ENCODE measurements around the gene PRKCA. TPM values are rescaled to one million over a fixed set of nuclear protein-coding genes. Genes with fewer than 3 reads are reported as not detected.

PRKCA gene
- polyA plus RNA-seq, 2 of the 4 experiments (the other 2 are of a cell fraction), result 28.8 to 65.0 TPM

- no peak for TF ChIP-seq HOXB13 (CRISPR knock-in tag; IDR thresholded peaks at IDR 0.05; ENCODE audit: low read depth)
Measured at GRCh38 chr17:66782851-66783250, 480.4 kb downstream of the PRKCA start (continued).

- Histone ChIP-seq H3K9me3 (no peaks in the 10 kb centered on the region), H3K27ac (no peak overlapping the region), H3K4me1 (no peaks in the 10 kb centered on the region), H3K4me2 (no peak overlapping the region), H3K4me3 (no peak overlapping the region)
- POLR2A ChIA-PET, result no interaction called here
- 92% methylated on average over 17 of the region's 17 CpGs for WGBS (ENCODE audit: missing lambda C conversion rate)
- TF ChIP-seq ZFP36 (IDR thresholded peaks at IDR 0.05; ENCODE audit: borderline replicate concordance, partially characterized antibody), result no peak
- TF ChIP-seq POLR2AphosphoS2 (conservative IDR thresholded peaks at IDR 0.05; ENCODE audit: low read length), result no peak
- no peak for TF ChIP-seq HOXB5 (CRISPR knock-in tag; IDR thresholded peaks at IDR 0.05)
- TF ChIP-seq FOSB (CRISPR knock-in tag; IDR thresholded peaks at IDR 0.05), result no peak
- TF ChIP-seq PHF8 (IDR thresholded peaks at IDR 0.05; ENCODE audit: borderline replicate concordance, low read depth), result no peak
- TF ChIP-seq FOSL2 (IDR thresholded peaks at IDR 0.05), result no peak
- no peak for TF ChIP-seq FOSL2 (CRISPR knock-in tag; IDR thresholded peaks at IDR 0.05)
- DNase-seq (ENCODE audit: low read depth in 1 of 2, low spot score in 1 of 2), result no peak
- FAIRE-seq, result no peak
- ATAC-seq, result no peak
- CTCF ChIA-PET, result interaction anchor here (1.9 kb wide), 1 partner anchor 38 kb away, joined by 4 read pairs; no protein-coding TSS in a partner anchor
Measured at GRCh38 chr17:66783656-66784381, 481.4 kb downstream of the PRKCA start.

GRCh38 chr17:66784621-66785364 is 482.4 kb downstream of the PRKCA start:
- POLR2A ChIA-PET, result no interaction called here
- DNase-seq (ENCODE audit: low read depth in 1 of 2, low spot score in 1 of 2), result no peak

More at GRCh38 chr17:66784621-66785364, 482.4 kb downstream of the PRKCA start:
- FAIRE-seq (no peak), ATAC-seq (no peak; a peak in 1 of 6 replicates)
- no peaks in the 10 kb centered on the region for H3K9me3 ChIP-seq
- no peak overlapping the region for H3K27ac ChIP-seq
- no peaks in the 10 kb centered on the region for H3K4me1 ChIP-seq
- no peak for TF ChIP-seq ELK1 (IDR thresholded peaks at IDR 0.05; ENCODE audit: low read depth, low read length)
- TF ChIP-seq KDM5A (IDR thresholded peaks at IDR 0.05), result no peak
- no peak for TF ChIP-seq MAZ (IDR thresholded peaks at IDR 0.05; ENCODE audit: borderline replicate concordance, low read depth, low read length)
- TF ChIP-seq HOXB13 (CRISPR knock-in tag; IDR thresholded peaks at IDR 0.05; ENCODE audit: low read depth), result no peak
- no peak for TF ChIP-seq SMC3 (IDR thresholded peaks at IDR 0.05)
- TF ChIP-seq BHLHE40 (IDR thresholded peaks at IDR 0.05; ENCODE audit: low read depth, low read length), result no peak
- TF ChIP-seq HOXA7 (CRISPR knock-in tag; IDR thresholded peaks at IDR 0.05), result no peak
- no peak for TF ChIP-seq EP300 (IDR thresholded peaks at IDR 0.05)
- TF ChIP-seq RAD21 (conservative IDR thresholded peaks at IDR 0.05 in 1 of 2, IDR thresholded peaks at IDR 0.05 in 1 of 2), result no peak
- no peak for TF ChIP-seq POLR2AphosphoS2 (conservative IDR thresholded peaks at IDR 0.05; ENCODE audit: low read length)
- no peak for TF ChIP-seq ZC3H11A (IDR thresholded peaks at IDR 0.05)
- TF ChIP-seq HEYL (CRISPR knock-in tag; IDR thresholded peaks at IDR 0.05), result no peak
- no peak for TF ChIP-seq JUNB (IDR thresholded peaks at IDR 0.05)
- TF ChIP-seq RCOR1 (IDR thresholded peaks at IDR 0.05; ENCODE audit: low read depth, low read length), result no peak
- no peak for TF ChIP-seq REST (IDR thresholded peaks at IDR 0.05)
- no peak for TF ChIP-seq ZFP36 (IDR thresholded peaks at IDR 0.05; ENCODE audit: borderline replicate concordance, partially characterized antibody)
- no peak for TF ChIP-seq FOSL2 (IDR thresholded peaks at IDR 0.05)
- no peak for TF ChIP-seq FOSL2 (CRISPR knock-in tag; IDR thresholded peaks at IDR 0.05)
- no peak for TF ChIP-seq TFCP2L1 (CRISPR knock-in tag; IDR thresholded peaks at IDR 0.05)
- TF ChIP-seq EHMT2 (IDR thresholded peaks at IDR 0.05; ENCODE audit: low read depth), result no peak
- no peak overlapping the region for H3K4me3 ChIP-seq
- WGBS (ENCODE audit: missing lambda C conversion rate), result 89% methylated on average over 11 of the region's 11 CpGs
- CTCF ChIA-PET, result interaction anchor here (0.6 to 1.9 kb wide), 2 partner anchors 37 to 437 kb away, joined by 4 to 6 read pairs; no protein-coding TSS in a partner anchor
- H3K4me2 ChIP-seq, result no peak overlapping the region
